Trophoblast cell (in vitro differentiated cells and primary cell): ENCODE results near the gene SLX4IP.

Source experiments
- DNase-seq, 2 donors: peaks; one replicate each; pipeline ENCODE4 v3.0.0-alpha.2; 2016
- H2AFZ ChIP-seq: 2 replicates; pipeline ENCODE4 v1.6.1; 2013; ENCODE audit warnings: low read length, moderate library complexity, mild to moderate bottlenecking; ENCODE audit not compliant: insufficient read depth, poor library complexity
- H2AK5ac ChIP-seq: 2 replicates; pipeline ENCODE4 v1.6.1; 2013; ENCODE audit warnings: mild to moderate bottlenecking, low read length
- H2BK120ac ChIP-seq: 2 replicates; pipeline ENCODE4 v1.6.1; 2013; ENCODE audit warnings: low read length, mild to moderate bottlenecking, moderate library complexity; ENCODE audit not compliant: insufficient read depth, poor library complexity
- H2BK12ac ChIP-seq: 2 replicates; pipeline ENCODE4 v1.6.1; 2013; ENCODE audit warnings: mild to moderate bottlenecking, low read length, moderate library complexity
- H2BK5ac ChIP-seq: 2 replicates; pipeline ENCODE4 v1.6.1; 2013; ENCODE audit warnings: low read length, low read depth, moderate library complexity, mild to moderate bottlenecking; ENCODE audit not compliant: poor library complexity
- H3K14ac ChIP-seq: 2 replicates; pipeline ENCODE4 v1.6.1; 2013; ENCODE audit warnings: mild to moderate bottlenecking, low read length
- H3K18ac ChIP-seq: 2 replicates; pipeline ENCODE4 v1.6.1; 2013; ENCODE audit warnings: mild to moderate bottlenecking, low read length
- H3K23ac ChIP-seq: 2 replicates; pipeline ENCODE4 v1.6.1; 2013; ENCODE audit warnings: low read length
- H3K27ac ChIP-seq: 2 replicates; pipeline ENCODE4 v1.5.1; 2013; ENCODE audit warnings: low read depth, mild to moderate bottlenecking, inconsistent platforms, low read length, moderate library complexity
- H3K27me3 ChIP-seq: 2 replicates; pipeline ENCODE4 v1.6.1; 2013; ENCODE audit warnings: inconsistent platforms, mild to moderate bottlenecking, low read length, moderate library complexity; ENCODE audit not compliant: insufficient read depth
- H3K36me3 ChIP-seq, 2 experiments: 1 replicate in 1 of 2; 2 replicates in 1 of 2; pipeline ENCODE4 v1.6.1; 2013; ENCODE audit warnings: low read length in 2 of 2, mild to moderate bottlenecking in 2 of 2, moderate library complexity in 1 of 2; ENCODE audit not compliant: insufficient read depth in 2 of 2, control insufficient read depth in 1 of 2
- H3K4ac ChIP-seq: 2 replicates; pipeline ENCODE4 v1.6.1; 2013; ENCODE audit warnings: low read depth, mild to moderate bottlenecking, low read length, moderate library complexity
- H3K4me1 ChIP-seq, 2 experiments: 1 replicate in 1 of 2; 2 replicates in 1 of 2; pipeline ENCODE4 v1.6.1; 2013; ENCODE audit warnings: low read length in 2 of 2, mild to moderate bottlenecking in 2 of 2, moderate library complexity in 1 of 2; ENCODE audit not compliant: insufficient read depth in 2 of 2, control insufficient read depth in 1 of 2
- H3K4me2 ChIP-seq: 2 replicates; pipeline ENCODE4 v1.6.1; 2013; ENCODE audit warnings: inconsistent platforms, mild to moderate bottlenecking, low read length, moderate library complexity
- H3K4me3 ChIP-seq: 2 replicates; pipeline ENCODE4 v1.5.1; 2013; ENCODE audit warnings: mild to moderate bottlenecking, low read depth, low read length, inconsistent platforms
- H3K79me1 ChIP-seq: one replicate; pipeline ENCODE4 v1.6.1; 2013; ENCODE audit warnings: low read length
- H3K79me2 ChIP-seq: 2 replicates; pipeline ENCODE4 v1.6.1; 2013; ENCODE audit warnings: low read length, mild to moderate bottlenecking; ENCODE audit not compliant: control insufficient read depth, insufficient read depth, poor library complexity
- H3K9ac ChIP-seq: 2 replicates; pipeline ENCODE4 v1.6.1; 2013; ENCODE audit warnings: mild to moderate bottlenecking, low read length
- H3K9me3 ChIP-seq: 2 replicates; pipeline ENCODE4 v1.6.1; 2013; ENCODE audit warnings: low read depth, mild to moderate bottlenecking, control low read depth, inconsistent platforms, low read length; ENCODE audit not compliant: insufficient read depth
- H4K12ac ChIP-seq: 2 replicates; pipeline ENCODE4 v1.6.1; 2013; ENCODE audit warnings: low read depth, mild to moderate bottlenecking, low read length, moderate library complexity
- H4K8ac ChIP-seq: 2 replicates; pipeline ENCODE4 v1.6.1; 2013; ENCODE audit warnings: low read depth, mild to moderate bottlenecking, low read length, moderate library complexity
- H4K91ac ChIP-seq: one replicate; pipeline ENCODE4 v1.6.1; 2013; ENCODE audit warnings: low read depth, mild to moderate bottlenecking, low read length, moderate library complexity
- WGBS: extraction: QIAGEN DNeasy Blood & Tissue Kit; methylation state at CpG from one replicate; pipeline ENCODE4 v1.1.7; 2013; ENCODE audit warnings: missing lambda C conversion rate; ENCODE audit not compliant: insufficient read length, insufficient coverage; ENCODE audit errors: extremely low coverage; 5-methylcytosine and 5-hydroxymethylcytosine counted together

Gene SLX4IP

DNA sequence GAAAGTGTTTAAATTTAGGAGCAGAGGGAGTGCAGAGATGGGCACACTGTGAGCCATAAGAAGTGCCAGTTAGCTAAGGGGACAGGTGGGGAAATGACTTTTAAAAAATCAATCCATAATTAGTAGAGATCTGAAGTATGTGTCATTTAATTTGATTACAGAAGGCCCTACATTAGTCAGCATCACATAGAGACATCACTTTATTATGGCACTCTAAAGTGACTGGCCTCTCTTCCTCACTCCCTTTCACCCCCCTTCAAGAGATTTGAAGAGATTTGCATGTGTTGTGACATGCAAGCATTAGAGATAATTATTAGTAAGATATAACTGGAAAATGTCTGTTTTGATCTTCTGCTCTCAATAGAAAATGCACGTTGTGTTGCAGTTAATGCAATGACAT lies 86.7 kb downstream of the SLX4IP start:
- H3K14ac ChIP-seq = no peak overlapping the region

GRCh38 chr20:10522328-10522727 lies 87.2 kb downstream of the SLX4IP start:
- peaks cover 2% of the 10 kb centered on the region for H3K79me2 ChIP-seq
- DNase-seq = peak; percentile 53 to 81
- peak overlapping the region; percentile 12 for H3K4ac ChIP-seq

More for the DNA sequence above, 86.7 kb downstream of the SLX4IP start:
- H2AFZ ChIP-seq = no peak overlapping the region
- DNase-seq = no peak
- H3K36me3 ChIP-seq = no peaks in the 10 kb centered on the region
- H3K27me3 ChIP-seq = no peaks in the 10 kb centered on the region
- H4K91ac ChIP-seq = peak overlapping the region; percentile 11
- H3K79me2 ChIP-seq = peaks cover 2% of the 10 kb centered on the region
- no peak overlapping the region for H3K18ac ChIP-seq
- H2BK120ac ChIP-seq = peak overlapping the region; percentile 15
- peaks cover 14% of the 10 kb centered on the region for H3K79me1 ChIP-seq
- H3K9ac ChIP-seq = no peak overlapping the region
- H2BK5ac ChIP-seq = peak overlapping the region; percentile 13
- H4K12ac ChIP-seq = no peak overlapping the region
- no peak overlapping the region for H3K4me2 ChIP-seq
- H2BK12ac ChIP-seq = no peak overlapping the region
- no peak overlapping the region for H3K4ac ChIP-seq
- no peaks in the 10 kb centered on the region for H3K9me3 ChIP-seq
- H3K4me3 ChIP-seq = no peak overlapping the region
- no peak overlapping the region for H4K8ac ChIP-seq
- H3K23ac ChIP-seq = no peak overlapping the region
- no CpG with 5 or more reads among the region's 1 CpG for WGBS
- peaks cover 13 to 19% of the 10 kb centered on the region in 2 experiments for H3K4me1 ChIP-seq
- peak overlapping the region; percentile 12 for H2AK5ac ChIP-seq
- no peak overlapping the region for H3K27ac ChIP-seq

GRCh38 chr20:10523443-10523842 lies 88.3 kb downstream of the SLX4IP start:
- peaks cover 13 to 19% of the 10 kb centered on the region in 2 experiments for H3K4me1 ChIP-seq
- no peak overlapping the region for H2AFZ ChIP-seq
- H4K8ac ChIP-seq = no peak overlapping the region
- H3K79me2 ChIP-seq = peaks cover 2% of the 10 kb centered on the region
- peak overlapping the region; percentile 38 for H2AK5ac ChIP-seq
- no peak overlapping the region for H3K4me2 ChIP-seq
- no peaks in the 10 kb centered on the region for H3K9me3 ChIP-seq
- no peak overlapping the region for H3K14ac ChIP-seq
- H4K91ac ChIP-seq = peak overlapping the region; percentile 55
- no peak overlapping the region for H3K4me3 ChIP-seq
- H3K4ac ChIP-seq = no peak overlapping the region
- DNase-seq = no peak
- H3K23ac ChIP-seq = no peak overlapping the region
- H3K27me3 ChIP-seq = no peaks in the 10 kb centered on the region
- H2BK12ac ChIP-seq = no peak overlapping the region
- no peak overlapping the region for H3K27ac ChIP-seq
- peak overlapping the region; percentile 35 for H2BK120ac ChIP-seq
- H3K9ac ChIP-seq = no peak overlapping the region
- no CpG with 5 or more reads among the region's 5 CpGs for WGBS
- no peaks in the 10 kb centered on the region for H3K36me3 ChIP-seq
- H3K79me1 ChIP-seq = peaks cover 14% of the 10 kb centered on the region
- H2BK5ac ChIP-seq = no peak overlapping the region
- H4K12ac ChIP-seq = no peak overlapping the region
- no peak overlapping the region for H3K18ac ChIP-seq

More at GRCh38 chr20:10522328-10522727, 87.2 kb downstream of the SLX4IP start:
- Histone ChIP-seq H3K14ac (peak overlapping the region; percentile 62), H2AK5ac (peak overlapping the region; percentile 88), H3K9me3 (no peaks in the 10 kb centered on the region), H2BK5ac (peak overlapping the region; percentile 42), H2BK12ac (peak overlapping the region; percentile 64), H3K36me3 (no peaks in the 10 kb centered on the region), H3K4me3 (no peak overlapping the region), H3K9ac (no peak overlapping the region), H2AFZ (peak overlapping the region; percentile 62), H3K4me1 (peaks cover 13 to 19% of the 10 kb centered on the region in 2 experiments), H3K27me3 (no peaks in the 10 kb centered on the region), H4K12ac (no peak overlapping the region), H3K4me2 (no peak overlapping the region), H4K91ac (peak overlapping the region; percentile 76), H3K27ac (no peak overlapping the region), H3K79me1 (peaks cover 14% of the 10 kb centered on the region), H4K8ac (no peak overlapping the region), H3K23ac (peak overlapping the region; percentile 82), H3K18ac (peak overlapping the region; percentile 22), H2BK120ac (peak overlapping the region; percentile 10)
- no CpG with 5 or more reads among the region's 8 CpGs for WGBS

DNA sequence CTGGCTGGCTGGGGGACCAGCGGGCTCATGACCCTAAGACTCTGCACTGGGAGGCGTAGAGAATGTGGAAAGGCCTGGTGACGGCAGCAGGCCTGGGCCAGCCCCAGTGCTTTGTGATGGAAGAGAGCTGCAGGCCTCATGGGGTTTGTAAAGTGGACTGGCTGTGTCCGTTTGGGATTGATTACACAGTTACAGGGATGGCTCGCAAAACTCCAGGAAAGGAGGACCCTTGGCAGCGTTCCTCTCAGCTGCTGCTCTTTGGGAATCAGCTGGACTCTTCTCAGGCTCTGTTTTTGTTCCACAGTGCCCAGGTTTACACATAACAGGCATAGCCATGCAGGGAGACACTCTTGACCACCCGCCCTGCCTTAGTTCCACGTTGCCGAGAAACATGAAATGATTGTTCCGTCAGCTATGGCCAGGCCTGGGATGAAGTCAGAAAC lies 89.0 kb downstream of the SLX4IP start:
- H3K4me1 ChIP-seq = peaks cover 13 to 19% of the 10 kb centered on the region in 2 experiments
- H3K27ac ChIP-seq = peak overlapping the region; percentile 95
- no CpG with 5 or more reads among the region's 10 CpGs for WGBS
- no peak overlapping the region for H3K23ac ChIP-seq
- peak overlapping the region; percentile 82 for H3K18ac ChIP-seq
- H3K27me3 ChIP-seq = no peaks in the 10 kb centered on the region
- no peaks in the 10 kb centered on the region for H3K36me3 ChIP-seq
- peak overlapping the region; percentile 85 for H2BK120ac ChIP-seq
- H3K79me2 ChIP-seq = peaks cover 2% of the 10 kb centered on the region
- peak overlapping the region; percentile 13 for H3K4ac ChIP-seq
- peak overlapping the region; percentile 29 for H3K4me2 ChIP-seq
- H2AK5ac ChIP-seq = peak overlapping the region; percentile 65
- H3K9me3 ChIP-seq = no peaks in the 10 kb centered on the region
- peak overlapping the region; percentile 71 for H3K14ac ChIP-seq
- H3K9ac ChIP-seq = no peak overlapping the region
- H4K91ac ChIP-seq = peak overlapping the region; percentile 90
- peaks cover 14% of the 10 kb centered on the region for H3K79me1 ChIP-seq
- no peak overlapping the region for H4K12ac ChIP-seq
- H2BK12ac ChIP-seq = peak overlapping the region; percentile 87
- H2BK5ac ChIP-seq = peak overlapping the region; percentile 83
- H3K4me3 ChIP-seq = no peak overlapping the region
- peak overlapping the region; percentile 50 for H2AFZ ChIP-seq
- peak in 1 of 2 donors; percentile 38 for DNase-seq
- peak overlapping the region; percentile 83 for H4K8ac ChIP-seq
